HG03045 (cell line): Measurements from ENCODE around the gene DGKB.

Experiments used
- ATAC-seq: cut with Tn5 transposase; IDR thresholded peaks from one replicate; pipeline ENCODE4 v1.9.1; 2021; ENCODE audit warnings: mild to moderate bottlenecking, moderate library complexity; ENCODE audit not compliant: unreplicated experiment

DGKB gene

DNA sequence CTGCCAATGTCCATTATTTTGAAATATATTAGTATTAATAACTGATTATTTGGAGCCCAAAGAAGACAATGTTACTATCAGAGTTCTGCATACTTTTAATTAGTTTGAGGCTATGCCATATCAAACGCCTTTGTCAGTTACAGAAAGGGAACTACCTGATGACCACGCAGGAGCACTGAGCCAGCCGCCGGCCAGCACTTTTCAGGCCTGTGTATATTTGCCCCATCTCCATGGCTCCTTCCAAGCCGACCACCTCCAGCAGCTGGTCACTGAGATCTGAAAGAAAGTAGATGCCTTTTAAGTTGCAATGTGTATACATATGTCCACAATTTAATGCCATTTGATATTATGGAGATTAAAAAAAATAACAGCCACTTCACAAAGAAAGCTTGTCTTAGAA is 724.7 kb downstream of the DGKB start:
- no peak for ATAC-seq

DNA sequence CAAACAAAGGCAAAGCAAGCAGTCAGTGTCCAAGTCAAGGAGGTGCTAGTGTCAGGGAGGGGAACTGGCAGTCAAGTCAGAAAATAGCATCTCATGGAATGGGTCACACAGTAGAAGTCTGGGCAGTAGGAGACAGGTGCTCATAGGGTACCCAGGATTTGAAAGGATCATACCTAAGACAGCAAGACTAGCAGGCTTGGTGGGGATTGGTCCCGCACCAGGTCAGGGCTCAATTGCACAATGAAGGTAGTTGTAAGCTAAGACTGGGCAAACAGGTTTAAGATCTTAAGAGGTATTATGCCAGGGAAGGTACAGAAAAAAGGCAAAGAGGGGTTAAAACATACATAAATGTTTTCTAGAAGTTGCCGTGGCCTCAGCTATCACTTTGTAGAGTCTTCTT is 731.7 kb downstream of the DGKB start:
- no peak for ATAC-seq

DNA sequence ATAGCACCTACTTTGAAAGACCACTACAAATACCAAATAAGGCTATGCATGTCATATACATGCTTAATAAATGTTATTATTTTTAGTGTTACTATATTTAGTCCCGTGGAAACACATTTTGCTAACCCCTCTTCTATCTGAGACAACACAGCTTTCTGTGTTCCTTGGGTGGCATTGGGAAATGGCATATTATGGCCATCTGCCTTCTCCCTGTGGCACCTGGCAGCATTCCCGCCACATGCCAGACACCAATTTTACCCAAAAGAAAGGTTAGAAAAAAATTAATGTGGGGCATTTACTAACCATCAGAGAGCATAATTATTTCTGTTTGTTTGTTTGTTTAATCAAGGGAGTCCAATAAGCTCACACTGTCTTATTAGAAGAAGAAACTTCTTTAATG is 744.4 kb downstream of the DGKB start:
- ATAC-seq, result no peak

DNA sequence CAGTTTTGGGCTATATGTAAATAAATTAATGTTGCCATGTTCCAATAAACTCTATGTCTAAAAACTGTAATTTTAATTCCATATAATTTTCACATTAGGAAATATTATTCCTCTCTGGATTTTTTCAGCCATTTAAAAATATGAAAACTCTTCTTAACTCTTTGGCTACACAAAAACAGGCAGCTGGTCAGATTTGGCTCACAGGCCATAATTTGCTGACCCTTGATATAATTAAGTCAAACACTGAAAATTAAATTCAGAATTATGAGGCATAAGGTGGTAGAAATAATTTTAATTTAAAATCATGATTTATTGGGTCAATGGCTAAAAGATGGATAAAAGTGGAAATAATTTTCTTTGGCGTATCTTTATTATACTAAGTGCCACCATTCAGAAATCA is 746.1 kb downstream of the DGKB start:
- ATAC-seq, result no peak

DNA sequence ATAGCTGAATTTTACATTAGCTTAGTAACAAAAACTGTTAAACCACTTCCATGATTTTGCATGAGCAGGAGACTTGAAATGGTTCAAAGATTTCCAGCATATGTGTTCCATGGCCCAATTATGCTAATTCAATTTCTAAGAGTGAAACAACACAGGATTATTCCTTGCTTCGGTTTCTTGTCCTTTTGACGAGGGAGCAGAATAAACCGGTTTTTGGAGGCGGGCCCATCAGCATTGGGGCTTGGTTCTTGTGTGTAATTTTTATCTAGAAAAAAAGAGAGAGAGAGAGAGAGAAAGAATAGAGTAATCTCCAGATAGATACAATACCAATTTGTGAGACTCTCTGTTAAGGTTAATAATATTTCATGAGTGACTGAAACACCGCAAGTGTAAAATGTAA is 753.6 kb downstream of the DGKB start:
- ATAC-seq, result no peak

DNA sequence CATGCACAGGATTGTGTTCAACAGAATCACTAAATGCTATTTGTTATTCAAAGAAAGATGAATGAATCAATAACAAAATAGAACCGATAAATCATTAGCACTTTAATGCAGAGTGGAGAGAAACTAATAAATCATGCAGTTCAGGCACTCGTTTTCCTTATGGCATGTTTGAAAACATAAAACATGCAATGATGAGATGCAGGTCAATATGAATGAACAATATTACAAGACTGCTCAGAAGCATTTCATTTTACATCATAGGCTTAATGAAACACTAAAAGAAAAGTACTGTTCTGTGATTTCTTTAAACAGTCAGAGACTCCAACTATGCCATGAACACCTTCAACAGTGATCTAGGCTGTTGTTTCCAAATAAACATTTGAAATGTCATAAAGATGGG is 755.0 kb downstream of the DGKB start:
- ATAC-seq, result no peak

DNA sequence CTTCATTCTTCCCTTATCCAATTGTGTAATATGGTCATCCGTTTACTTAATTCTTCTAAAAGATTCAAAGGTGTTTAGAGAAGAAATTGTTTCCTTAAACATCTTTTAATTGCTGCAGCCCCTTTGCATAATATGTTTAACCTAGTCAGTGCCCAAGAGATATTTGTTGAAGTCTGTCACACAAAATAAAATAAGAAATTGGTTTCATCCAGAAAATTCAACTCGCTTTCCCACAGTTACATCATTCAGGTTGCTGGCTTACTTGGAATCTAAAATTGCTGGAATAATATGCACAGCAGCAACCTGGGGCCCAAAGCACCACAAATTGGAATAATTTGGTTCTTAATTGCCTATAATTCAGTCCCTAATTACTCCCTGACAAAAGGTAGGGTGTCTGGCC is 758.0 kb downstream of the DGKB start:
- ATAC-seq, result no peak

DNA sequence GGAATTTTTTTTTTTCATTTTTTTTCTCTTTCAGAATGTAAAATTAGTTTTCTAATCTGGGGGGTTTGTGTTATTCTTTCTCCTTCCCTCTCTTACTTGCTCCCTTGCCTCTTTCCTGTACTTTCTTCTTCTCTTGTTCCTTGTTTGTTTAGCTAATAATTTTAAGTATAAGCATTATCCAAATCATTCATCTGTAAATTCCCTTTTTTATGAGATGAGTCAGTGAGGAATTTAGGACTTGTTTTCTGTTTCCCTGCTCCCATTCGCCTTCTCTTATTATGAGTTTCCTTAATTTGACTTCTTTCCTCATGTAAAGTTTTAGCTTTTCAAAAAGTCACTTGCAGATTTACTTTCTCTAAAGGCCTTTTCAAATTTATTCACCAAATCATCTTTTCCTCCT is 758.4 kb downstream of the DGKB start:
- ATAC-seq, result no peak

DNA sequence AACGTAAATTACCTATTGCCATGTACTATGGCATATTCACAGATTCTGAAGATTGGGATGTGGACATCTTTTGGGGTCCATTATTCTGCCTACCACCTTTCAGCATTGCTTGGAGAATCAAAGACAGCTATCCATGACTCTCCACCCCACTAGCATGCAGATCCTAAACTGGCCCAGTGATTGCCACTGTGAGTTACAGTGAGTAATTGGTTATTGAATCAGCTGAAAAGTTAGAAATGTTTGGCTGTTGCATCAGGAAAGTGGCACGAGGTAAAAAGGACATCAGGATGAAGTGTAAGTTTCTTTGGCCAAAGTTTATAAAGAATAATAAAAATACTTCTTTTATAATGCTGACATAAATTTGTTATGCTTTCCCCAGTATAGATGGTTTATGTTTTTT is 764.9 kb downstream of the DGKB start:
- ATAC-seq, result no peak

DNA sequence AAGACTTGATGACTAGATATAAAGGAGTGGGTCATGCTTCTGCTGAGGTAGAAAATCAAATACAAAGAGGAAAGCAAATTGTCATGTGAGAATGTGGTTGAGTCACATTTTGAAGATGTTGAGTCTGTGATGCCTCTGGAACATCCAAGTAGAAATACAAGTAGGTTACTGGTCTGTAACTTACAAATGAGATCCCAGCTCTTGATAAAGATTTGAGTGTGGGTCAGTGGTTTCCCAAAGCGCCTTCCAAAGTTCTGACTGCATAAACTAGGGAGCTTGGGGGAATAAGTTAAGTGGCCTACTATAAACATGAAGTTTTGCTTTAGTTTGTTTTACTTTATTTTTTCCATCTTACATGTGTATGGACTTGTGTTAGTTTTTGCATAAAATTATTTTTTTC is 768.8 kb downstream of the DGKB start:
- no peak for ATAC-seq

DNA sequence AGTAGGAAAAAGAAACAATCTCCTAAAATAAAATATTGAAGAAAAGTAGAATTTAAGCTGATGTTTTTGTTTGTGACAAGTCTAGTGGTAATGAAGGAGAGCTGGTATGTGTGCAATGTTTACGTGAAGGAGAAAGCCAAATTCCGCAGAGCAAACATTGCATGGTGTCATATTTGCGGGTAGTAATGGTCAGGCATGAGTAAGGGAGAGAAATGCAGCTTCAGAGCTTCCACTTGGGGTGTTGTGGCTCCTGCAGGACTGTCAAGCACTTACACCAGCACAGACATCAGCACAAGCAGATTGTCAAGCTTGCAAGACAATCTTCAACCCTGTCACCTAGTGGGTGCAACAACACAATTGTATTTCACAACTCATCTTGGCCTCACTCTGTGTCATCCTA is 776.6 kb downstream of the DGKB start:
- no peak for ATAC-seq

DNA sequence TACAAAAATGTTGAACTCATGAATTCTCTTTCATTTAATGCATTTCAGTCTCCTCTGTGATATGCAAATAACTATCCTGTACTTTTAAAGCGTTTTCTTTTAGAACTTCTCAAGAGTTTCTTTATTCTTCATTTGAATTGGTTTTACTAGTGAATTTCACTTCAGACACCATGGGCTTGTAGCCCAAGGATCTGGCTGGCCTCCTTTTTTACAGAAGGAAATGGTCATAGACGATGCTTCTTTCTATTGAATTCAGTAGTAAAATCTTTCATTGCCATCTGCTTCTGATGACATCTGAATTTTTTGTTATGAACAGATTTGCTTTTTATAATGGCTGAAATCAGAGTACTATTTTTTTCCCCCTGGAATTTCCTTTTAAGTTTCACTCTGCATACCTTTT is 777.8 kb downstream of the DGKB start:
- no peak for ATAC-seq

DNA sequence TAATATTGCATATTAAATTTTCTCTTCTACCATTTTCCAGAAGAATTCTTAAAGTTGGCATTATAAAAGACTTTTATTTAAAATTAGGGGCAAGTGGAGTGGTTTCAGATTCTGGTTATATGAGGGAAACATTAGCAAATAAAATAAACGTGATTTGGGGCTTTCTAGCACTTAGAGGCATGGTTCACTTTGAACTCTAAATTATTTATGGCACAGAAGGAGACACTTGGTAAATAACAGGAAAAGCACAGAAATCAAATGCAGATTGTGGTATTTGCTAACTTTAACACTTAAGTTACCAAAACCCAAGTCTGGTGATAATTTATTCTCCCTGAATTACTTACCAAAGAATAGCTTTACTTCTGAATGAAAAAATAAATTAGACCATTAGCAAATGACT is 778.6 kb downstream of the DGKB start:
- ATAC-seq, result no peak

DNA sequence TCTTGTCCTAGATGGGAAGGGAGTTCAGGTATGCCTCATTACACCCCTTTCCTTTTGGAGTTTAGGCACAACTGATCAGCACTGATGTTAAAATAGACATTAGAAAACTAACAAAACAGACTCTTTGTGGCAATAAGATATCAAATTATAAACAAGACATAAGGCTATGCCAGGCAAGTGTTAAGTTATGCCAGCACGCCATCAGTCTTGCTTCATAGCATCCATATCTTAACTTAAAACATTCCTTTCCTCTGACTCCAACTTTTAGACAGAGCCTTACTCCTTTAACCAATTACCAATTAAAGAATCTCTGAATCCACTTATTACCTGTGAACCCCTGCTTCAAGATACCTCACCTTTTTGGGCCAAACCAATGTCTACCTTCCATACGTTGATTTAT is 786.9 kb downstream of the DGKB start:
- no peak for ATAC-seq

DNA sequence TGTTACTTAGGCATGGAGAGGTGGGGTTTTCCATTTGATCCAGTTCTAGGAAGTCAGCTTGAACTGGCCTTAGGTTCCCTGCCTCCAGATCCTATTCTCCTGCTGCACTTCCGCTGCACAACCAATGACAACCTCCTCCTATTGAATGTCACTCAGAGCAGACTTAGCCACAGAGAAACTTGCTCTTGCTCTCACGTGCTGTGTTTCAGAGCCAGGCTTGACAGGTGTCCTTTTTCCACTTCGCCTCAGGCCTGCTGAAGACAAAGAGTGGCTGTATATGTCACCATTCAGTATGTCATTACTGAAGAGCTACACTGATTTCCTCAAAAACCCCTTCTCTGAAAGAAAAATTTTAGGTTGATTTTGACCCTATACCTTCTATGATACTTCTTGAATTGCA is 797.7 kb downstream of the DGKB start:
- no peak for ATAC-seq

DNA sequence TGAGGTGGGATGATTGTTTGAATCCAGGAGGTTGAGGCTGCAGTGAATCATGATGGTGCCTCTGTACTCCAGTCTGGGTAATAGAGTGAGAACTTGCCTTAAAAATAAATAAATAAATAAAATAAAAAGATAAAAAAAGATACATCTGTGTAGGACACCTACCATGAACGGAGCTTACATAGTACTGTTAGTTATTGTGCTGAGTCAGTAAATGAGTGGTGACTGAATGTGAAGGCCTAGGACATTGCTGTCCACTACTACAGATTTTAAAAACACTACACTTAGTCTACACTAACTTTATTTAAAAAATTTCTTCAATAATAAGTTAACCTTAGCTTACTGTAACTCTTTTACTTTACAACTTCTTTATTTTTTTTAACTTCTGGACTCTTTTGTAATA is 806.4 kb downstream of the DGKB start:
- ATAC-seq, result no peak

DNA sequence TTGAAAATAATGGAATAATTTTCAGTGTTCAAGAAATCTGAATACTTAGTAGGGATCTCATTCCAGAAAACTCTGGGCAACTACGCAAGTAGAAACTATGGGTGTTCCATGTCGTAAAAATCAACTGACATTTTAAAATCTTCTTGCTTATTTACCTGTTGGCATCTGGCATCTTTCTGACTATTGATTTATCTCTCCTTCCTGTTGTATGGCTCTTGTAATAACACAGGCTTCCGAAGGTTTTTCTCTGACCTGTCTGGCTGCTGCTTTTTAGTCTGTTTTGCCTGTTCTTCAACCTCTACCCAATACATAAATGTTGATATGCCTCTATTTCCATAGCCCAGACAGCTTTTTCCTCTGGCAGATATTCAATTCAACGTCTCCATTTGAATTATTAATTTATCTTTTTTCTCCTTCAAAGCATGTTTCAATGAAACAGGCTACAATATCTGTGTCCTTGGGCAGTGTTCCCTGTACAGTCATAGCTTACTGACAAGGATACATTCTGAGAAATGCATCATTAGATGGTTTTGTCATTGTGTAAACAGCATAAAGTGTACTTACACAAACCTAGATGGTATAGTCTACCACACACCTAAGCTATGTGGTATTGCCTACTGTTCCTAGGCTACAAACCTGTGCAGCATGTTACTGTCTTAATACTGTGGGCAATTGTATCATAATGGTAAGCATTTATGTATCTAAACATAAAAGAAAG is 807.2 kb downstream of the DGKB start:
- no peak for ATAC-seq
